NCI-H1092 (cell line): ENCODE data around the gene BAK1.
"Not testable (repeated sequence)": the region's sequence is repeated elsewhere in the genome, so short reads cannot be mapped to it uniquely, and the experiment has no call there.

Experiments used
- DNase-seq: peaks from one replicate; lab custom pipeline; 2025; lab: John Stamatoyannopoulos, UW

BAK1 gene

GRCh38 chr6:33607784-33608161 lies 27.7 kb upstream of the BAK1 start:
- no peak for DNase-seq

DNA sequence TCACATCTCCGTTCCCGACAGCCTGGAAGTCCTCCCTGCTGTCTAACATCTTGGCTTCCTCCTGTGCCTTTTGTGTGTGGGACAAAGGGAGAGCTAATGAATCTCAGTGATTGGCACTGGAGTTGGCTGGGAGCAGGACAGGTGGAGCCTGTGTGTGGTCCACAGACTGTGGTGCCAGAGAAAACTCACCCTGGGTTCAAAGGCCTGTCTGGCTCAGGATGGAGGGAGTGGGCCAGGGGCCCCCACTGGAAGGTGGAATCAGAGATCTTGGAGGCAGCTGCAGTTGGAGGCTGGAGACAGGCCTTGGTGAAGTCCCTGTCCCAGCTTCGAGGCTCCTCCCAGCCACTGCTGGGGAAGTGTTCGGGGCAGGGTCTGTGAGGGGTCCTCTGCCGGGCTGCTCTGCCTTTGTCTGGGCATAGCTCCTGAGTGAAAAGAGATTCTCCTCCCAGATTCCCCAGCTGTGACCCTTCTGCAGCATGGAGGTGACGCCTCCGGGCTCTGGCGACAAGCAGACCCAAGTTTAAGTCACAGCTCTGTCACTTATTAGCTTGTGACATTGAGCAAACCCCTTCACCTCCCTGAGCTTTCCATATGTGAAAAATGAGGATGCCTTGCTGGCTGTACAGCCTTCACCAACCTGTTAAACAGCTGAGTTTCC lies 27.2 kb upstream of the BAK1 start:
- no peak for DNase-seq

DNA sequence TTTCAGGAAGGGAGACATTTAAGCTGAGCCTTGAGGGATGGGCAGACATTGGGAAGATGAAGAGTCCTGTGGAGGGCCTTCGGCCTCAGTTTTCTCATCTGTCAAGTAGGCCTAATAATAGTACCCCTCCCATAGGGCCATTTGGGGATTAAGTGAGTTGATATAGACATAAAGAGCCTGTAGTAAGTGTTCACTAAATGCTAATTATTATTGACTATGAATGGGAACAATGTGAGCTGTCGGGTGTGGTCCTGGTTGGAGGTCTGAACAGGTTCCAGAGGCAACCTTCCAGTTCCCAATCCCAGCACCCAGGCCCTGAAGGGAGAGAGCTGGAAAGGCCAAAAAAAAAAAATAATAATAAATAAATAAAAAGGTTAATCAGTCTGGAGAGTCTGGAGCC lies 26.6 kb upstream of the BAK1 start:
- no peak for DNase-seq

GRCh38 chr6:33604941-33605854 lies 25.1 kb upstream of the BAK1 start:
- DNase-seq = no peak

DNA sequence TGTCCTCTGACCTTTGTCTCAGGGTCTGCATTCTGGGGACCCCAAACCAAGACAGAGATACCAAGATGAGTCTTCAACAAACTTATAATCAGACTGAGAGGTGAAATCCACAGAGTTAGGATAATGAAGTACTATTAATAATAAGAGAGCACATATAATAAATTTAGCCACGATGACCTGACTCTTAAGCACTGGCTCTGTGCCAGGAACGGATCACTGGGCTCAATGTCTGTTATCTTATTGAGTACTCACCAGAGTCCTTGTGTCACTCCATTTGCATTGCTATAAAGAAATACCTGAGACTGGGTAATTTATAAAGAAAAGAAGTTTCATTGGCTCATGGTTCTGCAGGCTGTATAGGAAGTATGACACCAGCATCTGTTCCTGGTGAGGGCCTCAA lies 22.1 kb upstream of the BAK1 start:
- no peak for DNase-seq

DNA sequence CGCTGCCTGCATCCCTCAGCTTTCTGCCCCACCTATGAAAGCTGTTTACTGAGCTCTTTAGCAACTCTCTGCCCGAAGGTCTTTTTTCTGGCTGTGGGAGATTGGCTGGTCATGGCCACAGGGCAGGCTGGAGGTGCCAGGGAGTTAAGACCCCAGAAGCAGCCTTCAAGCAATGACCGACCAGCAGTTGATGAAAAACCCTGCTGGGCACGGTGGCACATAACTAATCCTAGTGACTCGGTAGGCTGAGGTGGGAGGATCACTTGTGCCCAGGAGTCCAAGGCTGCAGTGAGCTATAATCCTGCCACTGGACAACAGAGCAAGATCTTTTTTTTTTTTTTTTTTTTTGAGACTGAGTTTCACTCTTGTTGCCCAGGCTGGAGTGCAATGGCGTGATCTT lies 20.7 kb upstream of the BAK1 start:
- no peak for DNase-seq

DNA sequence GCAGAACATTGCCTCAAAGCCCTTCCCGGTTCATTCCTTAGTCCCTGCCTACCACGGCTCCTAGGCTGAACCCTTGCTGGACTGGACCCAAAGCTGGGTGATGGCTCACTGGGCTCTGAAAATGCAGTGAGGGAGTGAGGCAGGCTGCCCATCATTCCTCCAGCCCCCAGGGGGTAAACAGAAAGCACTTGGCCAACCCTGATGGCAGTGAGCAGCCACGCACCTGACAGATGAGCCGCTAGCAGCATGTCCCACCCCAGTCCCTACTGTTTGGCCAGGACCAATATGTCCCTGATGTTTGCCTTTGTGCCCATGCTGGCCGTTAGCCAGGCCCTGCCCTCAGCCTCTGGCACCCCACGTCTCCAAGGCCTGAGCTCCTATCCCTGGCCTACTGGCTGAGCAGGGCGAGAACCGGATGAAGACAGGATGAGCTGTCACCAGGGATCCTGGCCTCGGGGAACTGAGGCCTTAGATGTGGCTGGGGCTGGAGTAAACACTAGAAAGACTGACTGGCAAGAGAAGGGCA lies 19.4 kb upstream of the BAK1 start:
- peak; percentile 45 for DNase-seq

DNA sequence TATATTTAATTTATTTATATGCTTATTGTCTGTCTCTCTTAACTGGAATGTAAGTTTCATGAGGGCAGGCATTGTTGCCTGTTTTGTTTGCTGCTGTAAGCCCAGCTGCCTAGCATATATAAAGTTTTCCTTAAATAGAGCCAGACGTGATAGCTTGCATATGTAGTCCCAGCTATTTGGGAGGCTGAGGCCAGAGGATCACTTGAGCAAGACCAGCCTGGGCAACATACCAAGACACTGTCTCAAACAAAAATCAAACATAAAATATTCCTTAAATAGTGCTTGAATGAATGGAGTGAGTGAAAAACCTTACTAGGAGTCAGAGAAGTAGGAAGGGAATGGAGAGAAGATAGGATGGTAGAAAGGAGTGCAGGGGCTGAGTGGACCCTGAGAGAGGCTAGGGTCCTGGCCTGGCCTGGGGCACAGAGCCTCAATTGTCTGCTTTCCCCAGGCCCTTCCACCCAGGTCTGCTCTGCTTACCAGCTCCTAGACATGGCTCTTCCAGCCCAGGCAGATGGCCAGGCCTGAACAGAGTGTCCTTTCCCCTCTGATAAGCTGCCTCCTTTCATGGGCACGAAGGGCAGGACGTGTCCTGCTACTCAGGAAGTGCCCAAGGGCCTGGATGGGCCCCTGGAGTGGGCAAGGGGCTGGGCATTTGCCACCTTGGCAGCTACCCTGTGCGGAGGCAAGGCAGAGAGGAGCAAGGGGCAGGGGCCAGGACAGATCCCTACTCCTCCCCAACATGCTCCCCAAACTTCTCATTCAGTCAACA lies 17.7 kb upstream of the BAK1 start:
- no peak for DNase-seq

DNA sequence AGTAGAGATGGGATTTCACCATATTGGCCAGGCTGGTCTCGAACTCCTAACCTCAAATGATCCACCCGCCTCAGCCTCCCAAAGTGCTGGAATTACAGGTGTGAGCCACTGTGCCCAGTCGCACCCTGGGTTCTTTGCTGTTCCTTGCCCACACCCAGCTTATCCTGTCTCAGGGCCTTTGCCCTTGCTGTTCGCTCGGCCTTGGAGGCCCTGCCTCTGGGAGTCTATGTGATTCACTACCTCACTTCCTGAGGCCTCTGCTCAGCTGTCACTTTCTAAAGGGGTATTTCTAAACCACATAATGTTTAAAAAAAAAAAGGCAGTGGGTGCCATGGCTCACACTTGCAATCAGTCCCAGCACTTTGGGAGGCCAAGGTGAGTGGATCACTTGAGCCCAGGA lies 16.8 kb upstream of the BAK1 start:
- not testable (repeated sequence) for DNase-seq

- no peak for DNase-seq
Measured at GRCh38 chr6:33595001-33595846, 15.1 kb upstream of the BAK1 start.

- no peak for DNase-seq
Measured at GRCh38 chr6:33593414-33593727, 13.3 kb upstream of the BAK1 start.

GRCh38 chr6:33592595-33593413 lies 12.7 kb upstream of the BAK1 start:
- DNase-seq = no peak

DNA sequence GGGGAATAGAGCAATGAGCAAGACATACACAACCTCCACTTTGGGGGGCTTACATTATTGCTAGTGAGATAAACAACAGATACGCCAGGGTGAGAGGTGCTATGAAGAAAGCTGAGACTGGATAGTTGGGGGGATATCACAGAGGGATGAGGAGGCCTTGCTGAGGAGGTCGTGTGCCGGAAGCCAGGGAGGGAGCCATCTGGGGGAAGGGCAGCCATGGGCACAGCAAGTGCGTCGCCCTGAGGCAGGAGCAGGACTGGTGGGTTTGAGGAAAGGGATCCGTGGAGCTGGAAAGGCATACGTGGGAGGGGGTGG lies 12.2 kb upstream of the BAK1 start:
- no peak for DNase-seq

GRCh38 chr6:33591424-33592032 lies 11.5 kb upstream of the BAK1 start:
- no peak for DNase-seq

DNA sequence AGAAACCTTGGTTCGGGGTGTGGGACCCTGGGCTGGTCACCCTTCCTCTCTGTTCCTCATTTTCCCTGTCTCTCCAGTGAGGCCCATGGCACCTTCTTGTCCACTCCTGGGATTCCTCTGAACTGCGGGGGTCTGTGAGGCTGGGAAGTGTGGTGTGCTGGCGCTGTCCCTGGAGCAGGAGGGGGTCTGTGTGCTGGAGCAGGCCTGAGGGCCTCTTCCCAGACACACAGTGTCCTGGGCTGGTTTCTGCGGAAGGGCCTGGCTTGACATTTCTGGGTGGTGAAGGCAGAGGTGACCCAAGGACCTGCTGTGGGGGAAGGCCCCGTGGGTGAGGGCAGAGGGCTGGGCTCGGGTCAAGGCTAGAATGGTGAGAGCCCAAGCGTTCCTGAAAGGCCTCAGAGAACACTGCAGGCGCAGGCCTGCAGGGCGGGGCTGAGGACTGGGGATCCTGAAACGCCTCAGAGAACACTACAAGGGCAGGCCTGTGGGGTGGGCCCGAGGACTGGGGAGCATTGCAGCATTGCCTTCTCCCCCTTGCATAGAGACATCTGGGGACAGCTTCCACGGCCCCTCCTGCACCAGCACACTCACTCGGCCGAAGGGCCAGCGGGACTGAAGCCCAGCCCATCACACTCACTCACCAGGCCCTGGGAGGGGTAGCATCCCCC lies 10.6 kb upstream of the BAK1 start:
- no peak for DNase-seq

- peak; percentile 28 for DNase-seq
Measured at GRCh38 chr6:33589731-33590530, 9.9 kb upstream of the BAK1 start.

DNA sequence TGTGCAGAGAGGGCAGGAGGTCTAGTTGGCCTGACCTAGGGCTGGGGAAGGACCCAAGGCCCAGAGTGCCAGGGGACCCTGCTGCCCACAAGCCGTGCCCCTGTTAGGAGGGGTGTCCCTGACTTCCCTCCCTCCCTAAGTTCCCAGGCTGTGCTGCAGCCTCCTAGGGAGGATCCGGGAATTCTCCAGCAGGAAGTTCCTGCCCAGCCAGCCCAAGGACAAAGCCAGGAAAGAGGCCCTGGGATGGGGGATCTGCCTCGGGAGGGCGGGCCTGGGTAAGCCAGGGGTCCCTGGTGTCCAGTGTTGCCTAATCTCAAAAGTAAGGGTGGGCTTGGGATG lies 9.3 kb upstream of the BAK1 start:
- no peak for DNase-seq

DNA sequence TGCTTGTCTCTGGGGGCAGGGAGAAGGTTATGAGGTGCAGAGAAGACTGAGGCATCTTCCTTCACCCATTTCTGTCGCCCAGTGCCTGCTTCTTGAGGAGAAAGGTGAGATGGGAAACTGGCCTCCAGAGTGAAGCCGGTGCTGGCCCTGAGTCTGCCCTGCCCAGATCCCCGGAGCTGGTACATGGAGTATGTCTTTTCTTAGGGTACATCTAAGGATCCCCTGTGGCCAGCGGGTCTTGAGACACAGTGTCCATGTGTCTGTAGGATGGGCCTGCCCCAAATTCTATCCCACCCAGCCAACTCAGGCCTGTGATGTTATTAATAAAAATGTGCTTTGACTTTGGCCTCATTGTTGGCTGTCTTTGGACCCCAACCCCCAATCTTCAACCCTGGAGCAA lies 8.8 kb upstream of the BAK1 start:
- DNase-seq = no peak

DNA sequence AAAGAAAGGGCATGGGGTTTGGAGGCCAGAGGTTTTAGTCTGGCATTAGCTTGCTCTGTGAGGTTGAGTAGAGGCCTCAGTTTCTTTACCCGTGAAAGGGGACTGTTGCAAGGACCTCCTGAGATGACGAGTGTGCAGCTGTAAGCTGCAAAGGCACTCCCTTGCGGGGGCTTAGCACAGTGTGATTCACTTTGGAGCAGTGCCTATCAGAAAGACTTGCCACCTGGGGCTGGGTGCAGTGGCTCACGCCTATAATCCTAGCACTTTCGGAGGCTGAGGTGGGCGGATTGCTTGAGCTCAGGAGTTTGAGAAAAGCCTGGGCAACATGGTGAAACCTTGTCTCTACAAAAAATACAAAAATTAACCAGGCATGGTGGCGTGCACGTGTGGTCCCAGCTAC lies 7.5 kb upstream of the BAK1 start:
- no peak for DNase-seq
